C4-2B (cell line): Measurements from ENCODE around the gene DLST.

Experiments
- H3K27ac ChIP-seq: fragments of 450-650 bp; 2 replicates; pipeline ENCODE4 v1.5.1; 2017
- ZFX ChIP-seq: fragments of 450-650 bp; IDR thresholded peaks from 2 replicates; pipeline ENCODE4 v1.6.1; 2017
- TF ChIP-seq, protein P1 (sequence below): fragments of 450-650 bp; conservative IDR thresholded peaks from 2 replicates; pipeline ENCODE4 v1.5.1; 2017; ENCODE audit warnings: mild to moderate bottlenecking

The DLST gene

DNA sequence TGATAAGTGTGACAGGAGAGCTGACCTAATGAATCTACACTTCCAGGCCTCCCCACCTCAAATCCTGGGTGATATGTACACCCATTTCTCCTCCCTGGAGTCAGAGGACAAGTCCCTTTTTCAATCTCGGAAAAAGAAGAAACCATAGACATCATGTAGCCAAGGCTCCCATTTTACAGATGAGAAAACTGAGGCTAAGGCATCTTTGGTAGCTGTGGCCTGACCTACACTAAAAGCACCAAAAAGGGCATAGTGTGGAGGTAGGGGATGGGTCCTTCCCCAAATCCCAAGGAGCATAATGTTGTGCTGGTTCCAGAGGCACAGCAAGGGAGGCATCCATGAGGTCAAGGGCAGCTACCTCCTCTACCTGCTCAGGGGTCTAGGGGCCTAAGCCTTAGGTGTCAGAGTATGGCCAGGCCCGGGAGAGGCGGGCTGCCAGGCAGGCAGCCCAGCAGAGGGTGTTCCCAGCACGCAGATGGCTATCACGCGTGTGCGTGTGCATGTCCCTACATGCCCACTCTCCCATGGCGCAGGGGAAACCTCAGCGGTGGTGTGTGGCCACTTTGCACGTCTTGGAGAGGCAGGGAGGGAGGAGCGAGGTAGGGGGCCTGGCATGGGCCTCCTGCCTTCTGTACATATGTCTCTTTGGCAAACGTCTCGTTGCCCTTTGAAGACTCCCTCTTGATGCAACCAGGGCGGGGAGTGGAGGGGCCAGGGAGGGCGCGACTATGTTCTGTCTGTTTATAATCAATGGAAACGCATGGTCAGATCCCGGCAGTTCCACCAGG is 71.2 kb downstream of the DLST start:
- H3K27ac ChIP-seq: no peak overlapping the region
- no peak for TF ChIP-seq ZFX
- TF ChIP-seq, protein P1, sequence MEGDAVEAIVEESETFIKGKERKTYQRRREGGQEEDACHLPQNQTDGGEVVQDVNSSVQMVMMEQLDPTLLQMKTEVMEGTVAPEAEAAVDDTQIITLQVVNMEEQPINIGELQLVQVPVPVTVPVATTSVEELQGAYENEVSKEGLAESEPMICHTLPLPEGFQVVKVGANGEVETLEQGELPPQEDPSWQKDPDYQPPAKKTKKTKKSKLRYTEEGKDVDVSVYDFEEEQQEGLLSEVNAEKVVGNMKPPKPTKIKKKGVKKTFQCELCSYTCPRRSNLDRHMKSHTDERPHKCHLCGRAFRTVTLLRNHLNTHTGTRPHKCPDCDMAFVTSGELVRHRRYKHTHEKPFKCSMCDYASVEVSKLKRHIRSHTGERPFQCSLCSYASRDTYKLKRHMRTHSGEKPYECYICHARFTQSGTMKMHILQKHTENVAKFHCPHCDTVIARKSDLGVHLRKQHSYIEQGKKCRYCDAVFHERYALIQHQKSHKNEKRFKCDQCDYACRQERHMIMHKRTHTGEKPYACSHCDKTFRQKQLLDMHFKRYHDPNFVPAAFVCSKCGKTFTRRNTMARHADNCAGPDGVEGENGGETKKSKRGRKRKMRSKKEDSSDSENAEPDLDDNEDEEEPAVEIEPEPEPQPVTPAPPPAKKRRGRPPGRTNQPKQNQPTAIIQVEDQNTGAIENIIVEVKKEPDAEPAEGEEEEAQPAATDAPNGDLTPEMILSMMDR: no peak
